Lower leg skin (tissue), 4 donors: ENCODE data around the gene SDHAF3. TPM values are rescaled to one million over a fixed set of nuclear protein-coding genes. Genes with fewer than 3 reads are reported as not detected.

ENCODE experiments used
- DNase-seq, 2 donors: peaks; one replicate each; pipeline ENCODE4 v3.0.0-alpha.2; 2019; ENCODE audit warnings: low spot score in 2 of 2
- H3K4me3 ChIP-seq: fragments of 200-600 bp; sonication (generic); 2 replicates; pipeline ENCODE4 v1.5.1; 2017; ENCODE audit warnings: mild to moderate bottlenecking, low read depth; ENCODE audit not compliant: poor library complexity, severe bottlenecking
- CTCF ChIP-seq, 3 donors: fragments of 450-650 bp; IDR thresholded peaks; one replicate each; pipeline ENCODE4 v1.5.1; 2016; ENCODE audit warnings: antibody characterized with exemption in 3 of 3, mild to moderate bottlenecking in 3 of 3, moderate library complexity in 2 of 3
- POLR2A ChIP-seq, 2 donors: fragments of 450-650 bp; IDR thresholded peaks; one replicate each; pipeline ENCODE4 v1.6.1; 2016 to 2017; ENCODE audit warnings: antibody characterized with exemption in 2 of 2, mild to moderate bottlenecking in 1 of 2, moderate library complexity in 1 of 2
- WGBS, 2 donors: methylation state at CpG; one replicate each; pipeline ENCODE4 v1.1.5; 2018; 5-methylcytosine and 5-hydroxymethylcytosine counted together
- intact Hi-C: fragments of 100-400 bp; cut with DNase I; formaldehyde crosslinking; loops from one replicate; pipeline ENCODE4 v1.15.0; 2023; ENCODE audit warnings: low total_unique reads
- total RNA-seq, 4 donors: library from RNA; depleted of rRNA; stranded (reverse); fragments of >200 nt; gene quantifications; one replicate each; pipeline ENCODE4 v1.1.0, GENCODE V29; 2016

Gene SDHAF3
- total RNA-seq, 4 donors from 2014 or later, result 4.0 to 8.9 (median 4.4) TPM

GRCh38 chr7:97081521-97082300 is 35.8 kb upstream of the SDHAF3 start:
- H3K4me3 ChIP-seq, result no peak overlapping the region
- DNase-seq, result no peak
- intact Hi-C loops, result no loop called here
- TF ChIP-seq POLR2A (IDR thresholded peaks at IDR 0.05) (no peak), CTCF (IDR thresholded peaks at IDR 0.05) (no peak)
- WGBS, 2 donors, result 43 to 58% methylated on average over 3 of the region's 3 CpGs

GRCh38 chr7:97088364-97088763 is 29.1 kb upstream of the SDHAF3 start:
- H3K4me3 ChIP-seq, result no peak overlapping the region
- no peak for DNase-seq
- intact Hi-C loops, result no loop called here
- WGBS, 2 donors, result 63 to 70% methylated on average over 3 of the region's 3 CpGs
- TF ChIP-seq POLR2A (IDR thresholded peaks at IDR 0.05), result no peak
- no peak for TF ChIP-seq CTCF (IDR thresholded peaks at IDR 0.05)

GRCh38 chr7:97089771-97090170 is 27.7 kb upstream of the SDHAF3 start:
- WGBS, 2 donors, result 69 to 75% methylated on average over 6 of the region's 6 CpGs
- intact Hi-C loops, result no loop called here
- DNase-seq, result no peak
- no peak for TF ChIP-seq POLR2A (IDR thresholded peaks at IDR 0.05)
- no peak for TF ChIP-seq CTCF (IDR thresholded peaks at IDR 0.05)
- no peak overlapping the region for H3K4me3 ChIP-seq

GRCh38 chr7:97090761-97091353 is 26.6 kb upstream of the SDHAF3 start:
- no peak for TF ChIP-seq CTCF (IDR thresholded peaks at IDR 0.05)
- TF ChIP-seq POLR2A (IDR thresholded peaks at IDR 0.05), result no peak
- no peak for DNase-seq
- intact Hi-C loops, result no loop called here
- 56 to 67% methylated on average over 1 of the region's 1 CpG for WGBS, 2 donors
- H3K4me3 ChIP-seq, result no peak overlapping the region

- 47 to 56% methylated on average over 3 of the region's 3 CpGs for WGBS, 2 donors
- TF ChIP-seq POLR2A (IDR thresholded peaks at IDR 0.05) (no peak), CTCF (IDR thresholded peaks at IDR 0.05) (no peak)
- intact Hi-C loops, result no loop called here
- H3K4me3 ChIP-seq, result no peak overlapping the region
- no peak for DNase-seq
Observed at GRCh38 chr7:97094284-97094930, 23.1 kb upstream of the SDHAF3 start.
